Bronchial epithelial cell (primary cell): ENCODE data around the gene CEP41. TPM values are rescaled to one million over a fixed set of nuclear protein-coding genes. Genes with fewer than 3 reads are reported as not detected.

ENCODE experiments used
- DNase-seq: peaks from one replicate; pipeline ENCODE4 v3.0.0-alpha.2; 2010; ENCODE audit warnings: low read depth
- FAIRE-seq: peaks from 2 replicates; lab custom pipeline; 2011; peaks lifted over from hg19 to GRCh38; lab: Jason Lieb, UNC
- H3K27me3 ChIP-seq: 2 replicates; pipeline ENCODE4 v1.5.1; 2011; ENCODE audit warnings: low read length; ENCODE audit not compliant: control insufficient read depth, insufficient read depth
- H3K36me3 ChIP-seq: 2 replicates; pipeline ENCODE4 v1.5.1; 2011; ENCODE audit warnings: low read length; ENCODE audit not compliant: control insufficient read depth, insufficient read depth
- H3K4me3 ChIP-seq: 2 replicates; pipeline ENCODE4 v1.5.1; 2011; ENCODE audit warnings: mild to moderate bottlenecking, low read depth, low read length, control low read depth
- total RNA-seq: library from RNA; depleted of rRNA; stranded (reverse); fragments of >200 nt; gene quantifications from 2 replicates; pipeline ENCODE4 v1.2.1, GENCODE V29; 2014
- TF ChIP-seq, protein P1 (sequence below): IDR thresholded peaks from 2 replicates; pipeline ENCODE4 v1.5.1; 2011; ENCODE audit warnings: mild to moderate bottlenecking, moderate library complexity, low read length, control low read depth, inconsistent platforms; ENCODE audit not compliant: insufficient read depth, severe bottlenecking

Gene CEP41
- total RNA-seq, 1 donor from 2014 or later, result 4.2 TPM

DNA sequence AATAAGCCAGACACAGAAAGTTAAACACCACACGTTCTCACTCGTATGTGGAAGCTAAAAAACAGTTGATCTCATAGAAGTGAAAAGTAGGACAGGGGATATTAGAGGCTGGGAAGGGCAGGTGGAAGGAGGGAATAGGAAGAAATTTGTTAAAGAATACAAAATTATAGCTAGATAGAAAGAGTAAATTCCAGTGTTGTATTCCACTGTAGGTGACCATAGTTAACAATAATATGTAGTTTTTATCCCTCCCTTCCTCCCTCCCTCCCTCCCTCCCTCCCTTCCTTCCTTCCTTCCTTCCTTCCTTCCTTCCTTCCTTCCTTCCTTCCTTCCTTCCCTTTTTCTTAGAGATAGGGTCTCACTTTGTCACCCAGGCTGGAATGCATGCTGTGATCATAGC, 31.2 kb upstream of the CEP41 start:
- Histone ChIP-seq H3K36me3 (no peaks in the 10 kb centered on the region), H3K27me3 (no peaks in the 10 kb centered on the region), H3K4me3 (no peak overlapping the region)
- TF ChIP-seq, protein P1, sequence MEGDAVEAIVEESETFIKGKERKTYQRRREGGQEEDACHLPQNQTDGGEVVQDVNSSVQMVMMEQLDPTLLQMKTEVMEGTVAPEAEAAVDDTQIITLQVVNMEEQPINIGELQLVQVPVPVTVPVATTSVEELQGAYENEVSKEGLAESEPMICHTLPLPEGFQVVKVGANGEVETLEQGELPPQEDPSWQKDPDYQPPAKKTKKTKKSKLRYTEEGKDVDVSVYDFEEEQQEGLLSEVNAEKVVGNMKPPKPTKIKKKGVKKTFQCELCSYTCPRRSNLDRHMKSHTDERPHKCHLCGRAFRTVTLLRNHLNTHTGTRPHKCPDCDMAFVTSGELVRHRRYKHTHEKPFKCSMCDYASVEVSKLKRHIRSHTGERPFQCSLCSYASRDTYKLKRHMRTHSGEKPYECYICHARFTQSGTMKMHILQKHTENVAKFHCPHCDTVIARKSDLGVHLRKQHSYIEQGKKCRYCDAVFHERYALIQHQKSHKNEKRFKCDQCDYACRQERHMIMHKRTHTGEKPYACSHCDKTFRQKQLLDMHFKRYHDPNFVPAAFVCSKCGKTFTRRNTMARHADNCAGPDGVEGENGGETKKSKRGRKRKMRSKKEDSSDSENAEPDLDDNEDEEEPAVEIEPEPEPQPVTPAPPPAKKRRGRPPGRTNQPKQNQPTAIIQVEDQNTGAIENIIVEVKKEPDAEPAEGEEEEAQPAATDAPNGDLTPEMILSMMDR, result no peak
- DNase-seq (no peak), FAIRE-seq (no peak)

DNA sequence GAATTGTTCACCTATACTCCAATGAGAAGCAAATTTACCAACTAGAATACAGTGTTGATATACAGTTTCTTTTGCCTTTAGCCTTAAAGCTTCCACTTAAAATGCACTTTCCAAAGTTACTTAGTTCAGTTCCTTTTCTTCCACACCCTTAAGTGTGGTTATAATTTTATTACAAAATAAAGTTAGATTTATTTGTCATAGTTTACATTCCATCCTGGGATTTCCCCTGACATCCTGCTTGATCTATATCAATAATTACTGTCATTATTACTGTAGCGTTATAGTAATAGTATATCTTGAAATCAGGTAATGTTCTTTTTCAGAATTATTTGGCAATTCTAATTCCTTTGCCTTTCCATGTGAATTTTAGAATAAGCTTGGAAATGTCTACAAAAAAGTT, 27.8 kb upstream of the CEP41 start:
- Histone ChIP-seq H3K27me3 (no peaks in the 10 kb centered on the region), H3K36me3 (no peaks in the 10 kb centered on the region), H3K4me3 (no peak overlapping the region)
- FAIRE-seq (no peak), DNase-seq (no peak)
- TF ChIP-seq, protein P1, result no peak

GRCh38 chr7:130463553-130464434, 23.0 kb upstream of the CEP41 start:
- H3K4me3 ChIP-seq, result no peak overlapping the region
- TF ChIP-seq, protein P1, result no peak
- no peak for DNase-seq
- no peak for FAIRE-seq
- no peaks in the 10 kb centered on the region for H3K27me3 ChIP-seq
- H3K36me3 ChIP-seq, result no peaks in the 10 kb centered on the region

DNA sequence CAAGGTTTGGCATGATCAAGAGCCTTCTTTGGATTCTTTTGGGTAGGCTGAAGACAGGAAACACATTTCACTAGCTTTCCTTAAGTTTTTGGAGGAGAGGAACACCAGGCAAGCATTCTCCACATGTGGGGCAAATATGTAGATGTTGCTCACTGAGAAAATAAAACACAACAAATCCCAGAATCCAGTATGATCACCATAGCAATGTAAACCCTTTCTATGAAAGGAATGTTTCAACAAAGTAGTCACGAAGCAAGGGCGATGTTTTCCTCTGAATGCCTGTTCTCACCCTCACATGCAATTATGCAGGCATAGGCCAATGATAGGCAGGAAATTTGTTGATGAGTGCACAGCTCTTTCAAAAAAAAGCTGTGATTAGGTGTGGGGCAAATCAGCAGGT, 20.5 kb upstream of the CEP41 start:
- TF ChIP-seq, protein P1, result no peak
- H3K4me3 ChIP-seq, result no peak overlapping the region
- no peaks in the 10 kb centered on the region for H3K36me3 ChIP-seq
- H3K27me3 ChIP-seq, result no peaks in the 10 kb centered on the region
- no peak for DNase-seq
- FAIRE-seq, result no peak

DNA sequence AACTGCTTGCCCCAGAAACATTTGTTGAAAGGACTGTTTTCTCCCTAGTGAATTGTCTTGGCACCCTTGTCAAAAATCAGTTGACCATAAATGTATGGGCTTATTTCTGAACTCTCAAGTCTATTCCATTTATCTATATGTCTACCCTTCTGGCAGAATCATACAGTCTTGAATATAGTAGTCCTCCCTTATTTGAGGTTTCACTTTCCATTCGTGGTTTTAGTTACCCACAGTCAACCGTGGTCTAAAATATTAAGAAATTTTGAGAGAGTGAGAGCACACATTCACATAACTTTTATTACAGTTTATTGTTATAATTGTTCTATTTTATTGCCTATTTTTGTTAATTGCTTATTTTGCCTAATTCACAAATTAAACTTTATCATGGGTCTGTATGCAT, 17.4 kb upstream of the CEP41 start:
- TF ChIP-seq, protein P1, result no peak
- H3K4me3 ChIP-seq, result no peak overlapping the region

More for the DNA sequence above, 17.4 kb upstream of the CEP41 start:
- no peaks in the 10 kb centered on the region for H3K36me3 ChIP-seq
- no peak for DNase-seq
- FAIRE-seq, result no peak
- H3K27me3 ChIP-seq, result no peaks in the 10 kb centered on the region
